Body of pancreas (tissue), 4 donors: Measurements from ENCODE around the gene TAS2R30. TPM values are rescaled to one million over a fixed set of nuclear protein-coding genes. Genes with fewer than 3 reads are reported as not detected.

Source experiments
- ATAC-seq: fragments of 150-250 bp; one replicate; pipeline ENCODE4 v1.9.1; 2016
- DNase-seq, 4 donors: peaks; one replicate each; pipeline ENCODE4 v3.0.0-alpha.2; 2019
- H3K27ac ChIP-seq, 4 donors: fragments of 200-600 bp; sonication (generic); 1 replicate in 3 of 4; 2 replicates in 1 of 4; pipeline versions ENCODE4 v1.5.1 to v1.6.1; 2016 to 2019; ENCODE audit warnings: mild to moderate bottlenecking in 1 of 4, mixed read lengths in 1 of 4, moderate library complexity in 1 of 4
- H3K27me3 ChIP-seq, 2 donors: fragments of 200-600 bp; sonication (generic); one replicate each; pipeline ENCODE4 v1.6.0; 2016; ENCODE audit warnings: mild to moderate bottlenecking in 1 of 2
- H3K36me3 ChIP-seq, 2 donors: fragments of 200-600 bp; sonication (generic); replicated peaks in 1 of 2; 2 replicates each; pipeline ENCODE4 v1.5.1; 2016; ENCODE audit warnings: low read depth in 2 of 2; ENCODE audit not compliant: insufficient read depth in 1 of 2
- H3K4me1 ChIP-seq: fragments of 200-600 bp; sonication (generic); one replicate; pipeline ENCODE4 v1.6.0; 2016
- H3K4me3 ChIP-seq, 2 donors: fragments of 200-600 bp; sonication (generic); 1 replicate in 1 of 2; 2 replicates in 1 of 2; pipeline ENCODE4 v1.5.1; 2016 to 2019
- H3K9me3 ChIP-seq, 3 donors: fragments of 200-600 bp; sonication (generic); 1 replicate in 2 of 3; 2 replicates in 1 of 3; pipeline ENCODE4 v1.5.1; 2016
- CTCF ChIP-seq, 7 experiments: fragments of 450-650 bp in 4 of 7; fragments of 200-600 bp in 3 of 7; sonication (generic) in 3 of 7; IDR thresholded peaks; one replicate each; pipeline ENCODE4 v1.5.1; 2016 to 2019; ENCODE audit warnings: antibody characterized with exemption in 7 of 7
- POLR2A ChIP-seq, 3 donors: fragments of 450-650 bp; IDR thresholded peaks; one replicate each; pipeline ENCODE4 v1.6.1; 2016; ENCODE audit warnings: antibody characterized with exemption in 3 of 3, mild to moderate bottlenecking in 2 of 3
- WGBS, 2 donors: methylation state at CpG; one replicate each; pipeline ENCODE4 v1.1.5; 2017; 5-methylcytosine and 5-hydroxymethylcytosine counted together
- intact Hi-C: fragments of 100-400 bp; cut with DNase I; formaldehyde crosslinking; loops from one replicate; pipeline ENCODE4 v1.15.1; 2023
- total RNA-seq, 2 donors: library from RNA; depleted of rRNA; stranded (reverse); fragments of >200 nt; gene quantifications; one replicate each; pipeline ENCODE4 v1.1.0, GENCODE V29; 2016

The TAS2R30 gene
- total RNA-seq, 2 donors from 2014 or later = 9.2 to 12.2 TPM

DNA sequence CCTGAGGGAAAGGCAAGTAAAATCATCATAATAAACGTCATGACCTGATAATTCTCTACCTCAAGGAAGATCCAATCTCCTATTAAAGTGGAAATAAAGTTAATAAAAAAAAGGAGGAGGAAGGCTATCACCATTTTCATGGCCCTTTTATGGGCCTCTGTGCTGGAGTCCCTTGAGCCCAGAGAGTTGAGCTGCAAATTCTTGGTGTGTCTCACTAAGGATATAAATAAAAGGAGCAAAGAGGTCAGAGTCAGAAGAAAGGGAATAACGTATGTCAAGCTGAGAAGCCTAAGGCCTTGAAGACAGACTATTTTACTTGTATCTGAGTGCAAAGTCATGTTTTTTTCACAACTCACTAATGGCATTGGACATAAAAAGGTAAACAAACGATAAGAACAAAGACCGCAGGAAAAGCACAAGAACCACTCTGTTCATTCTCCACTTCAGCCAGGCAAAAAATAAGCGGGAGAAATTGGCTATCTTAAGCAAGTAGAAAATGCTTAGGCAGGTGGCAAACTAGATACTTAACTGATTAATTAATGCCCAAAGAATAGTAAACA, 24.5 kb upstream of the TAS2R30 start:
- no peak for DNase-seq
- ATAC-seq = no peak
- Histone ChIP-seq H3K4me3 (no peak overlapping the region), H3K27me3 (no peaks in the 10 kb centered on the region), H3K27ac (peak overlapping the region in 1 of 4 donors; percentile 13), H3K9me3 (no peaks in the 10 kb centered on the region), H3K4me1 (peaks cover 8% of the 10 kb centered on the region), H3K36me3 (no peaks in the 10 kb centered on the region)
- TF ChIP-seq CTCF (IDR thresholded peaks at IDR 0.05) (no peak), POLR2A (IDR thresholded peaks at IDR 0.05) (no peak)
- 24 to 32% methylated on average over 5 of the region's 5 CpGs for WGBS, 2 donors
- intact Hi-C loops = no loop called here

DNA sequence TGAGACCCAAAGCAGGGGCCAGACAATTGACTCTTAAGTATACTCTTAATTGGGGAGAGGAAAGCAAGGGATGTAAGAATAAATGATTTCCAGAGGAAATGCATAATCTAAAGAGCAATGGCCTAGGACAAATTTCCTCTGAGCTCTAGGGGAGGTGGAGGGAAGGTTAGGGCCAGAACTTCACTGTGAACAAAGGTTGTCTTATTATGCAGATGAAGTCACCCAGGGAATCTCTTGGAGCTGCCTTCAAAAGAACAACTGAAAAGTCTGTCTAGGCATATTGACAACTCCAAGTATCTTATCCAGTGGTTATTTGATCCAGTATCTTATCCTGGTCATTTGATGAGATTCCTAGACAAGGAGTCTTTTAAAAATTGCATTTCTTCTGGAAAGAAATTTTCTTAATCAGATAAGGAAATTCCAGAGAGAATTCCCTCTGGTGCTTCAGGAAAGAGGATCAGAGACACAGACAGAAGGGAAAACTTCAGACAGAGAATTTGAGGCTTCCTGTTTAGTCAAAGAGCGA, 20.0 kb upstream of the TAS2R30 start:
- no peak overlapping the region for H3K4me3 ChIP-seq
- H3K9me3 ChIP-seq = no peaks in the 10 kb centered on the region
- ATAC-seq = no peak
- TF ChIP-seq POLR2A (IDR thresholded peaks at IDR 0.05) (no peak), CTCF (IDR thresholded peaks at IDR 0.05) (no peak)
- DNase-seq = no peak
- H3K27me3 ChIP-seq = no peaks in the 10 kb centered on the region
- intact Hi-C loops = no loop called here
- H3K27ac ChIP-seq = no peak overlapping the region
- 92 to 97% methylated on average over 1 of the region's 1 CpG for WGBS, 2 donors
- no peaks in the 10 kb centered on the region for H3K36me3 ChIP-seq
- H3K4me1 ChIP-seq = peaks cover 5% of the 10 kb centered on the region

GRCh38 chr12:11152725-11153124, 18.3 kb upstream of the TAS2R30 start:
- intact Hi-C loops = no loop called here
- Histone ChIP-seq H3K9me3 (no peaks in the 10 kb centered on the region), H3K36me3 (no peaks in the 10 kb centered on the region), H3K4me3 (no peak overlapping the region), H3K4me1 (no peaks in the 10 kb centered on the region), H3K27ac (no peak overlapping the region), H3K27me3 (no peaks in the 10 kb centered on the region)
- WGBS, 2 donors = 93 to 94% methylated on average over 2 of the region's 2 CpGs
- ATAC-seq = no peak
- DNase-seq = no peak
- no peak for TF ChIP-seq CTCF (IDR thresholded peaks at IDR 0.05)
- no peak for TF ChIP-seq POLR2A (IDR thresholded peaks at IDR 0.05)

GRCh38 chr12:11150832-11151231, 16.4 kb upstream of the TAS2R30 start:
- DNase-seq (no peak), ATAC-seq (no peak)
- Histone ChIP-seq H3K4me3 (no peak overlapping the region), H3K27ac (no peak overlapping the region), H3K9me3 (no peaks in the 10 kb centered on the region), H3K4me1 (no peaks in the 10 kb centered on the region), H3K36me3 (no peaks in the 10 kb centered on the region), H3K27me3 (no peaks in the 10 kb centered on the region)
- 13 to 18% methylated on average over 1 of the region's 1 CpG for WGBS, 2 donors
- TF ChIP-seq POLR2A (IDR thresholded peaks at IDR 0.05) (no peak), CTCF (IDR thresholded peaks at IDR 0.05) (no peak)
- intact Hi-C loops = no loop called here

GRCh38 chr12:11147420-11147819, 13.0 kb upstream of the TAS2R30 start:
- intact Hi-C loops = no loop called here
- WGBS, 2 donors = 94 to 97% methylated on average over 1 of the region's 1 CpG
- H3K27me3 ChIP-seq = no peaks in the 10 kb centered on the region

More at GRCh38 chr12:11147420-11147819, 13.0 kb upstream of the TAS2R30 start:
- TF ChIP-seq POLR2A (IDR thresholded peaks at IDR 0.05) (no peak), CTCF (IDR thresholded peaks at IDR 0.05) (no peak)
- ATAC-seq = no peak
- Histone ChIP-seq H3K27ac (no peak overlapping the region), H3K36me3 (no peaks in the 10 kb centered on the region), H3K4me3 (no peak overlapping the region), H3K9me3 (peaks cover 0 to 17% (median 0%) of the 10 kb centered on the region in 3 donors), H3K4me1 (no peaks in the 10 kb centered on the region)
- DNase-seq = no peak
